Spleen (tissue), 11 donors: Measurements from ENCODE around the gene NIPAL3. TPM values are rescaled to one million over a fixed set of nuclear protein-coding genes. Genes with fewer than 3 reads are reported as not detected.

Experiments
- DNase-seq: peaks from one replicate; pipeline ENCODE4 v3.0.0-alpha.2; 2020
- H3K27ac ChIP-seq, 8 donors: fragments of 200-600 bp; sonication (generic) in 7 of 8; 1 replicate in 4 of 8; 2 replicates in 4 of 8; pipeline versions ENCODE4 v1.5.0 to v1.8.0; 2016 to 2021; ENCODE audit warnings: inconsistent platforms in 4 of 8, mild to moderate bottlenecking in 4 of 8, moderate library complexity in 1 of 8
- H3K27me3 ChIP-seq, 7 donors: fragments of 200-600 bp; sonication (generic) in 6 of 7; replicated peaks in 1 of 7; 1 replicate in 4 of 7; 2 replicates in 3 of 7; pipeline versions ENCODE4 v1.5.0 to v1.8.0; 2016 to 2021; ENCODE audit warnings: inconsistent platforms in 3 of 7, mild to moderate bottlenecking in 1 of 7
- H3K36me3 ChIP-seq, 6 donors: fragments of 200-600 bp; sonication (generic) in 5 of 6; 1 replicate in 4 of 6; 2 replicates in 2 of 6; pipeline versions ENCODE4 v1.5.0 to v1.8.0; 2016 to 2021; ENCODE audit warnings: inconsistent platforms in 2 of 6
- H3K4me1 ChIP-seq, 6 donors: fragments of 200-600 bp; sonication (generic) in 5 of 6; 1 replicate in 3 of 6; 2 replicates in 3 of 6; pipeline versions ENCODE4 v1.5.0 to v1.8.0; 2016 to 2021; ENCODE audit warnings: inconsistent platforms in 3 of 6
- H3K4me3 ChIP-seq, 8 donors: fragments of 200-600 bp; sonication (generic) in 7 of 8; 1 replicate in 4 of 8; 2 replicates in 4 of 8; pipeline versions ENCODE4 v1.5.0 to v1.8.0; 2016 to 2021; ENCODE audit warnings: inconsistent platforms in 4 of 8, mild to moderate bottlenecking in 4 of 8, moderate library complexity in 2 of 8
- H3K9me3 ChIP-seq, 8 donors: fragments of 200-600 bp; sonication (generic) in 7 of 8; 1 replicate in 4 of 8; 2 replicates in 4 of 8; pipeline versions ENCODE4 v1.5.0 to v1.8.0; 2016 to 2021; ENCODE audit warnings: inconsistent platforms in 4 of 8
- POLR2A ChIP-seq, 3 donors: fragments of 450-650 bp; IDR thresholded peaks; one replicate each; pipeline ENCODE4 v1.5.1; 2017; ENCODE audit warnings: antibody characterized with exemption in 3 of 3, mild to moderate bottlenecking in 1 of 3
- POLR2AphosphoS5 ChIP-seq, 3 donors: sonication (generic); formaldehyde crosslinking; IDR thresholded peaks; one replicate each; pipeline ENCODE4 v1.5.1; 2017; ENCODE audit warnings: antibody characterized with exemption in 3 of 3
- WGBS, 5 donors: extraction: QIAGEN DNeasy Blood & Tissue Kit in 3 of 5; methylation state at CpG; one replicate each; pipeline versions ENCODE4 v1.1.5 to v1.1.7; 2013 to 2018; 5-methylcytosine and 5-hydroxymethylcytosine counted together
- intact Hi-C: fragments of 100-400 bp; cut with DNase I; formaldehyde crosslinking; loops from one replicate; pipeline ENCODE4 v1.15.0; 2023; ENCODE audit warnings: low total_unique reads
- polyA plus RNA-seq, 3 donors: library from polyadenylated mRNA; stranded (reverse); fragments of 200-250 nt; gene quantifications; one replicate each; pipeline ENCODE4 v1.2.1, GENCODE V29; 2013
- total RNA-seq, 7 donors: library from RNA; depleted of rRNA in 3 of 7; stranded (reverse); fragments of >200 nt in 3 of 7; fragmentation: NEBNext Ultra II Directional in 4 of 7; extraction: Animal tissue kit (Norgen Biotek cat#: 25700) in 4 of 7; gene quantifications; one replicate each; pipeline versions ENCODE4 v1.1.0 to v1.2.1, GENCODE V29; 2016 to 2021
- TF ChIP-seq, protein P1 (sequence below), 11 experiments: fragments of 200-600 bp in 7 of 11; fragments of 450-650 bp in 4 of 11; sonication (generic) in 4 of 11; IDR thresholded peaks in 8 of 11; conservative IDR thresholded peaks in 3 of 11; 1 replicate in 7 of 11; 2 replicates in 4 of 11; pipeline versions ENCODE4 v1.4.0 to v1.8.0; 2016 to 2021; ENCODE audit warnings: antibody characterized with exemption in 11 of 11, inconsistent platforms in 4 of 11, mild to moderate bottlenecking in 1 of 11
- donor health status: healthy with polysubstance abuse.
- donor health status: DM: no; HTN: no; CAD: no; lungs with moderate emphysema.
- donor health status: DM: no; HTN: no; CAD: no.
- donor health status: Bipolar disorder and iron deficiency.
- donor health status: healthy.
- donor health status: DM: no; HTN: no; CAD: no.
- donor health status: DM: yes; HTN: yes; CAD: no.

NIPAL3 gene
- total and polyA plus RNA-seq, 10 donors: 5.3 to 49.2 (median 24.7) TPM

DNA sequence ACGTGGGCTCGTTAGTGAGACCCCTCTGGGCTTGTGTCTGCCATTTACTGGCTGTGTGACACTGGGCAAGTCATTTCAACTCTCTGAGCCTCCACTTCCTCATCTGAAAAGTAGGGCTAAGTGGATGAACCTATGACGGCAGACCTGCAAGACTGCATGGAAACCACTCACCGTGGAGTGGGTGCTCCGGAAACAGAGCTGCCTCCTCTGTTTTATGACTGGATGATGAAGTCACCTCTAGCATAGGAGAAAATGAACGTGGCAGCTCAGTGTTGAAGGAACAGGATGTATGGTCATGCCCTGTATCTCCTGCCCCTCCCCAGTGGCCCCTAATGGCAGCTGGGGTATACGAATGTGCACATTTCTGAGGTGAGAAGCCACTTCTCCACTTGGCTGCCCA is 42.6 kb upstream of the NIPAL3 start:
- TF ChIP-seq POLR2A (IDR thresholded peaks at IDR 0.05): no peak
- peak in 1 of 3 donors; percentile 39 for TF ChIP-seq POLR2AphosphoS5 (IDR thresholded peaks at IDR 0.05)
- Histone ChIP-seq H3K4me3 (no peak overlapping the region), H3K27me3 (no peaks in the 10 kb centered on the region), H3K4me1 (peaks cover 0 to 8% (median 0%) of the 10 kb centered on the region in 6 donors), H3K36me3 (peaks cover 0 to 23% (median 2%) of the 10 kb centered on the region in 6 donors), H3K9me3 (no peaks in the 10 kb centered on the region), H3K27ac (peak overlapping the region in 6 of 8 donors; percentile 22 to 76 (median 55))
- 58 to 71% (median 66%) methylated on average over 6 to 7 of the region's 7 CpGs for WGBS, 5 donors
- intact Hi-C loops: no loop called here
- peak; percentile 81 for DNase-seq

DNA sequence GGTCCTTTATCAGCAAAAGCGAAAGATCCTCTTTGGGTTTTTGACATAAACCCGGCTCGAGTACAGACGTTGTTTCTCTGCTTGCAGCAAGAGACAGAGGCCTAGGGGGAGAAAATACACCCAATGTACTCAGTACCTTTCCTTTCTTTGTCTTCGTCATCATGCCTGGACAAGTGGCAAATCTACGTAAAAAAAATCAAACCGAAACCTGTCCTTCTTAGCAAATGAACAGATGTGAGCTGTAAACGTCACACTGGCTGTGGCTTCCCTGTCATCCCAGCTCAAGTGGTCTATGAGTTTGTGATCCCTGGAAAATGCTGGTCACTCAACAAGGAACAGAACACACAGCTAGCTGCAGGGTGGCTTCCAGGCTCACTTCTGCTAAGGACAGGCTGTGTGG is 41.9 kb upstream of the NIPAL3 start:
- Histone ChIP-seq H3K36me3 (peaks cover 0 to 23% (median 0%) of the 10 kb centered on the region in 6 donors), H3K4me1 (peaks cover 0 to 8% (median 0%) of the 10 kb centered on the region in 6 donors), H3K9me3 (no peaks in the 10 kb centered on the region), H3K4me3 (no peak overlapping the region), H3K27ac (peak overlapping the region in 5 of 8 donors; percentile 22 to 76 (median 51)), H3K27me3 (no peaks in the 10 kb centered on the region)
- intact Hi-C loops: no loop called here
- 85 to 92% (median 88%) methylated on average over 8 of the region's 8 CpGs for WGBS, 5 donors
- TF ChIP-seq, protein P1, sequence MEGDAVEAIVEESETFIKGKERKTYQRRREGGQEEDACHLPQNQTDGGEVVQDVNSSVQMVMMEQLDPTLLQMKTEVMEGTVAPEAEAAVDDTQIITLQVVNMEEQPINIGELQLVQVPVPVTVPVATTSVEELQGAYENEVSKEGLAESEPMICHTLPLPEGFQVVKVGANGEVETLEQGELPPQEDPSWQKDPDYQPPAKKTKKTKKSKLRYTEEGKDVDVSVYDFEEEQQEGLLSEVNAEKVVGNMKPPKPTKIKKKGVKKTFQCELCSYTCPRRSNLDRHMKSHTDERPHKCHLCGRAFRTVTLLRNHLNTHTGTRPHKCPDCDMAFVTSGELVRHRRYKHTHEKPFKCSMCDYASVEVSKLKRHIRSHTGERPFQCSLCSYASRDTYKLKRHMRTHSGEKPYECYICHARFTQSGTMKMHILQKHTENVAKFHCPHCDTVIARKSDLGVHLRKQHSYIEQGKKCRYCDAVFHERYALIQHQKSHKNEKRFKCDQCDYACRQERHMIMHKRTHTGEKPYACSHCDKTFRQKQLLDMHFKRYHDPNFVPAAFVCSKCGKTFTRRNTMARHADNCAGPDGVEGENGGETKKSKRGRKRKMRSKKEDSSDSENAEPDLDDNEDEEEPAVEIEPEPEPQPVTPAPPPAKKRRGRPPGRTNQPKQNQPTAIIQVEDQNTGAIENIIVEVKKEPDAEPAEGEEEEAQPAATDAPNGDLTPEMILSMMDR (IDR thresholded peaks at IDR 0.05 in 8 of 11, conservative IDR thresholded peaks at IDR 0.05 in 3 of 11): no peak
- TF ChIP-seq POLR2AphosphoS5 (IDR thresholded peaks at IDR 0.05): no peak
- TF ChIP-seq POLR2A (IDR thresholded peaks at IDR 0.05): no peak
- DNase-seq: no peak

DNA sequence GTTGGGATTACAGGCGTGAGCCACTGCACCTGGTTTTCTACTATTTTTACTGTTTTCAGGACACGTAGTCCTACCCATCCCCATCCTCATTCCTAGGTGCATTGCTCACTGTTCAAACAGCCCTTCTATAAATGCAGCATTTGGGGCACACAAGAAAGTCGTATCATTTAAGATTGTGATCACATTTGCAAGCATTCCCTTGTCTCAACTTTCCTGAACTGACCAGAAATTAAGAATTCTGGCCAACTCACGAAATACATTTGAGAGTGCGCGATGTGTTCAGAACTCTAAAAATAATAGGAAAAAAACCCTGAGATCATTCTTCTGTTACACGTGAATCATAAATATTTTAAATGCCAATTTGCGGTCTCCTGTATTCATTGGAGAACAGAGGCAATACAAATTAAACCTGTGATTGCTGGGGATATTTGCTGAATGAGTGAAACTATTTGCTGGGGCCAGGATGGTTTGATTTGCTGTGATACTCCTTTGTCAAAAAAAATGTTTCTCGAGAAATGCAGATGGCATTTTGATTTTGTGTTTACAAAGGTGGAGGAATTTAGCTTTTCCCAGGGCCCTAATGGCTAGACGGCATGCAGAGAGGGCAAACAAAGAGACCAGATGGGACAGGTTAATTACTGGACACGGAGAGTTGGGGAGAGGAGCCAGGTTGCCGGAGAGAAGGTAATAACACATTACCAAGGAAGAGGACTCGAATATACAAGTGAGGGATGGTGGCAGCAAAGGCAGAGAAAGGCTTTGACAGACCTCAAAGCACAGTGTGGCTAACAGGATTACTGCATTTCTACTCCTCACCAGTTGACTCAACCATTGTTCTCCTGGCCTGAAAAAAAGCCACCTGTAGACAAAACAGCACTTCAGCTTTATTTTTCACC is 40.5 kb upstream of the NIPAL3 start:
- Histone ChIP-seq H3K36me3 (peaks cover 0 to 24% (median 0%) of the 10 kb centered on the region in 6 donors), H3K27ac (no peak overlapping the region), H3K27me3 (no peaks in the 10 kb centered on the region), H3K4me1 (peaks cover 0 to 8% (median 0%) of the 10 kb centered on the region in 6 donors), H3K9me3 (no peaks in the 10 kb centered on the region), H3K4me3 (no peak overlapping the region)
- no peak for TF ChIP-seq POLR2AphosphoS5 (IDR thresholded peaks at IDR 0.05)
- TF ChIP-seq, protein P1 (IDR thresholded peaks at IDR 0.05 in 8 of 11, conservative IDR thresholded peaks at IDR 0.05 in 3 of 11): no peak
- no peak for TF ChIP-seq POLR2A (IDR thresholded peaks at IDR 0.05)
- 90 to 95% (median 94%) methylated on average over 13 of the region's 13 CpGs for WGBS, 5 donors
- intact Hi-C loops: no loop called here
- no peak for DNase-seq

DNA sequence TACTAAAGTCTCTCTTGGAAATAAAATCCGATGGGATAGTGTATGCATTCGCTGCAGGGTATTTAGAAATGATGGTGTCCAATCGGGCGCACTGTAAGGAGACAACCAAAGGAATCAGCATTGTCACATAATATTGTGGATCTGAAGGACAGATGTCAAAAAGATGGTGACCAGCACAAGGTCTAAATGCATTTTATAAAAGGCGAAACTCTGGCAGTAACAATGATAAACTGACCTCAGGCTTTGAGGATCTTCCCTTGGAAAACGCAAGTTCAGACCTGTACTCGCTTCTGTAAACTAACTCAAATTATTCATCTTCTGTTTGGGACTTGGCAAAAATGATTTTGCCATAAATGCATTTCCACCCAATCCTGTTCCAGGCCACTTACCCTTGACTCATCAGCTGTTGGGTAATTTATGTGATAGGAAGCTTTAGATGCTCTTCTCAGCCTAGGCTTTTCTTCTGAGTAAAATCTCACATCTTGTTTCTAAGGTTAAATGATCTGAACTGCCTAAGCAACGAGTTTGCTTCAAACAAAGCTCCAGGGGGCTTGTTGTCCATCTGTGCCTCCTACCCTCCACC is 35.8 kb upstream of the NIPAL3 start:
- H3K9me3 ChIP-seq: no peaks in the 10 kb centered on the region
- H3K4me1 ChIP-seq: peaks cover 0 to 14% (median 8%) of the 10 kb centered on the region in 6 donors
- H3K4me3 ChIP-seq: no peak overlapping the region
- no peaks in the 10 kb centered on the region for H3K27me3 ChIP-seq
- intact Hi-C loops: no loop called here
- DNase-seq: no peak
- 90 to 94% (median 93%) methylated on average over 8 of the region's 8 CpGs for WGBS, 5 donors
- no peak overlapping the region for H3K27ac ChIP-seq
- peaks cover 0 to 36% (median 0%) of the 10 kb centered on the region in 6 donors for H3K36me3 ChIP-seq
- TF ChIP-seq POLR2A (IDR thresholded peaks at IDR 0.05): no peak
- TF ChIP-seq, protein P1 (IDR thresholded peaks at IDR 0.05 in 8 of 11, conservative IDR thresholded peaks at IDR 0.05 in 3 of 11): no peak
- TF ChIP-seq POLR2AphosphoS5 (IDR thresholded peaks at IDR 0.05): no peak
